Mesendoderm (in vitro differentiated cells): ENCODE data around the gene SAMD3.

Experiments used
- DNase-seq: peaks from one replicate; pipeline ENCODE4 v3.0.0; 2013
- H2AK5ac ChIP-seq: 2 replicates; pipeline ENCODE4 v1.6.1; 2013; ENCODE audit warnings: low read length, inconsistent platforms
- H2BK120ac ChIP-seq: 2 replicates; pipeline ENCODE4 v1.6.1; 2013; ENCODE audit warnings: low read depth, mild to moderate bottlenecking, low read length, moderate library complexity, mixed read lengths
- H2BK15ac ChIP-seq: replicated peaks from 2 replicates; pipeline ENCODE4 v1.6.1; 2013; ENCODE audit warnings: low read depth, mild to moderate bottlenecking, moderate library complexity
- H2BK5ac ChIP-seq: 2 replicates; pipeline ENCODE4 v1.6.1; 2013; ENCODE audit warnings: low read length, inconsistent platforms
- H3K18ac ChIP-seq: 2 replicates; pipeline ENCODE4 v1.6.1; 2013; ENCODE audit warnings: mild to moderate bottlenecking, low read length, mixed read lengths
- H3K23ac ChIP-seq: one replicate; pipeline ENCODE4 v1.6.1; 2013; ENCODE audit warnings: low read length
- H3K27ac ChIP-seq: 2 replicates; pipeline ENCODE4 v1.5.1; 2013; ENCODE audit warnings: low read depth, mild to moderate bottlenecking, inconsistent platforms, low read length, moderate library complexity
- H3K27me3 ChIP-seq: 2 replicates; pipeline ENCODE4 v1.6.1; 2013; ENCODE audit warnings: low read length, control low read depth, mild to moderate bottlenecking, inconsistent platforms; ENCODE audit not compliant: insufficient read depth, poor library complexity
- H3K36me3 ChIP-seq: 2 replicates; pipeline ENCODE4 v1.6.1; 2013; ENCODE audit warnings: low read length, inconsistent platforms; ENCODE audit not compliant: control insufficient read depth, insufficient read depth
- H3K4ac ChIP-seq: one replicate; pipeline ENCODE4 v1.6.1; 2013; ENCODE audit warnings: low read depth, mild to moderate bottlenecking, low read length, moderate library complexity
- H3K4me1 ChIP-seq: 2 replicates; pipeline ENCODE4 v1.6.1; 2013; ENCODE audit warnings: low read depth, low read length, inconsistent platforms; ENCODE audit not compliant: control insufficient read depth
- H3K4me2 ChIP-seq: 2 replicates; pipeline ENCODE4 v1.6.1; 2013; ENCODE audit warnings: low read length
- H3K4me3 ChIP-seq: 2 replicates; pipeline ENCODE4 v1.5.1; 2013; ENCODE audit warnings: mild to moderate bottlenecking, low read length
- H3K56ac ChIP-seq: one replicate; pipeline ENCODE4 v1.6.1; 2013; ENCODE audit warnings: low read length
- H3K79me1 ChIP-seq: 2 replicates; pipeline ENCODE4 v1.6.1; 2013; ENCODE audit warnings: low read length, inconsistent platforms
- H3K79me2 ChIP-seq: 2 replicates; pipeline ENCODE4 v1.6.1; 2013; ENCODE audit warnings: mild to moderate bottlenecking, low read length; ENCODE audit not compliant: control insufficient read depth, insufficient read depth
- H3K9ac ChIP-seq: 2 replicates; pipeline ENCODE4 v1.6.1; 2013; ENCODE audit warnings: low read length, inconsistent platforms
- H4K5ac ChIP-seq: one replicate; pipeline ENCODE4 v1.6.1; 2013; ENCODE audit warnings: low read length
- H4K8ac ChIP-seq: one replicate; pipeline ENCODE4 v1.6.1; 2013; ENCODE audit warnings: low read depth, mild to moderate bottlenecking, control low read depth, low read length, moderate library complexity
- WGBS: extraction: QIAGEN DNeasy Blood & Tissue Kit; methylation state at CpG from one replicate; pipeline ENCODE4 v1.1.7; 2013; ENCODE audit warnings: low lambda C conversion rate, missing lambda C conversion rate; ENCODE audit not compliant: insufficient coverage; ENCODE audit errors: extremely low coverage; 5-methylcytosine and 5-hydroxymethylcytosine counted together

Gene SAMD3

DNA sequence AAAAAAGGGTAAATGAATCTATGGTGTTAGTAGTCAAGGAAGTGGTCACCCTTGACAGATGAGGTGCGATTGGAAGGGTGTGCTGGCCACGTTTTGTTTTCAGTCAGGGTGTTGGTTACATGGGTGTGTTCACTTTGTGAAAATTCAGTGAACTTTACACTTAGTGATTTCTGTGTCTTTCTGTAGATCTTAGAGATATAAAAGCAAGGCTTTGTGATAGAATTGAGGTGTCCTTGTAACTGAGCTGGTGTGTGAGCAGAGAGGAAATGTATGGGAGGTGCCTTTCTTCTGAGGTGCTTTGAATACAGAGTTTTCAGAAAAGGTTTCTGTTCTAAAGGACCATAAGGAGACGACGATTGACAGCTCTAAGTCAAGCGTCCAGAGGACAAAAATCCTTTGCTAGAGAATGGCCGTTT lies 90.5 kb downstream of the SAMD3 start:
- Histone ChIP-seq H3K27ac (no peak overlapping the region), H3K4me1 (no peaks in the 10 kb centered on the region), H4K8ac (no peak overlapping the region), H3K56ac (no peak overlapping the region), H4K5ac (no peak overlapping the region), H3K79me1 (no peaks in the 10 kb centered on the region), H3K9ac (no peak overlapping the region), H2BK5ac (no peak overlapping the region), H3K36me3 (no peaks in the 10 kb centered on the region), H3K79me2 (no peaks in the 10 kb centered on the region), H3K4ac (no peak overlapping the region), H3K4me3 (no peak overlapping the region), H3K27me3 (no peaks in the 10 kb centered on the region), H2BK120ac (no peak overlapping the region), H3K4me2 (no peak overlapping the region), H2BK15ac (peak overlapping the region; percentile 36), H3K23ac (no peak overlapping the region), H2AK5ac (no peak overlapping the region), H3K18ac (no peak overlapping the region)
- no CpG with 5 or more reads among the region's 6 CpGs for WGBS
- no peak for DNase-seq

DNA sequence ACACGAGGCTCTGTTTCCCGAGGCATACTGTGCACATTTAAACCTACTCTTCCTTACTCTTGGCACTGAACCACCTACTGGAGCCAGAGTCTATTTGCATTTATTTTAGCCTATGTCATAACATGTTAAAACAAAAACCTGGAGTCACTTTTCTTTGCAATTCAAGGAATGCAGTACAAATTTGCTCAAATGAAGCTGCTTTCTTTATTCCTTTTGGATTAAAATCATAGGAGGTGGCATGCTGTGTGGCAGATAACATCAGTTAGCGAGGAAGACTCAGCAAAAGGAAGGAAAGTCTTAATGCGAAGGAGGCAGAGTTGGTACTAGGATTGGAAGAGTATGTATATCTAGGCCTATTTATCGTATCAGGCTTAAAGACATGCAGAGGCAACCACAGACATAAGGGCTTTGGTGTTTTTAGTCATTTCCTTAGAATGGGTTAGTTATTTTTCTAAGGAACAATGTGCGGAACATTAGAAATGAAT lies 92.9 kb downstream of the SAMD3 start:
- Histone ChIP-seq H3K79me1 (no peaks in the 10 kb centered on the region), H3K18ac (no peak overlapping the region), H2BK5ac (no peak overlapping the region), H3K4ac (no peak overlapping the region), H3K27me3 (no peaks in the 10 kb centered on the region), H2AK5ac (no peak overlapping the region), H4K5ac (no peak overlapping the region), H3K4me3 (no peak overlapping the region), H3K27ac (no peak overlapping the region), H3K4me2 (no peak overlapping the region), H2BK15ac (no peak overlapping the region), H3K9ac (no peak overlapping the region), H2BK120ac (no peak overlapping the region), H3K36me3 (no peaks in the 10 kb centered on the region), H4K8ac (no peak overlapping the region), H3K79me2 (no peaks in the 10 kb centered on the region), H3K23ac (no peak overlapping the region), H3K4me1 (no peaks in the 10 kb centered on the region), H3K56ac (no peak overlapping the region)
- no CpG with 5 or more reads among the region's 6 CpGs for WGBS
- DNase-seq, result no peak

DNA sequence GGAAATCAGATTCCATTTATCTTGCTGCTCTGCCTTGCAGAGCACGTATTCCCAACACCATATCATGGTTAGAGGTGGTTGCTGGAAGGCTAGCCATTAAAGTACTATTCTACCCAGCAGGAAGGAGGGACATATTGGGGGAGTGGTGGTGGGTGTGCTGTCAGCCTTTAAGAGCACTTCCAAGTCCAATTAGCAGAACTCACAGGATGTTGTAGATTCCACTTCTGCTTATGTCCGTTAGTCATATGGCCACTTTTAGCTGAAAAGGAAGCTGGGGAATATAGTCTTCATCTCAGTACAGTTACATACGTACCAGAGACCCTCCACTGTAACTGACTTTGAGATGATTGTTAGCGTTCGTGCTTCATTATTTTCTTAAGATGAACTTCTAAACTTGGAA lies 94.4 kb downstream of the SAMD3 start:
- no peak overlapping the region for H3K23ac ChIP-seq
- no peaks in the 10 kb centered on the region for H3K79me2 ChIP-seq
- no peak overlapping the region for H2BK5ac ChIP-seq
- WGBS, result no CpG with 5 or more reads among the region's 5 CpGs
- no peak overlapping the region for H3K4me3 ChIP-seq
- no peak overlapping the region for H2BK15ac ChIP-seq
- no peak overlapping the region for H3K56ac ChIP-seq
- H3K4ac ChIP-seq, result no peak overlapping the region
- no peak overlapping the region for H3K4me2 ChIP-seq
- no peaks in the 10 kb centered on the region for H3K27me3 ChIP-seq
- H3K36me3 ChIP-seq, result no peaks in the 10 kb centered on the region
- H3K27ac ChIP-seq, result no peak overlapping the region
- H2BK120ac ChIP-seq, result no peak overlapping the region
- H3K9ac ChIP-seq, result no peak overlapping the region
- H4K5ac ChIP-seq, result no peak overlapping the region
- no peak overlapping the region for H4K8ac ChIP-seq
- no peak overlapping the region for H2AK5ac ChIP-seq
- no peak overlapping the region for H3K18ac ChIP-seq
- DNase-seq, result no peak
- H3K79me1 ChIP-seq, result no peaks in the 10 kb centered on the region
- H3K4me1 ChIP-seq, result no peaks in the 10 kb centered on the region

DNA sequence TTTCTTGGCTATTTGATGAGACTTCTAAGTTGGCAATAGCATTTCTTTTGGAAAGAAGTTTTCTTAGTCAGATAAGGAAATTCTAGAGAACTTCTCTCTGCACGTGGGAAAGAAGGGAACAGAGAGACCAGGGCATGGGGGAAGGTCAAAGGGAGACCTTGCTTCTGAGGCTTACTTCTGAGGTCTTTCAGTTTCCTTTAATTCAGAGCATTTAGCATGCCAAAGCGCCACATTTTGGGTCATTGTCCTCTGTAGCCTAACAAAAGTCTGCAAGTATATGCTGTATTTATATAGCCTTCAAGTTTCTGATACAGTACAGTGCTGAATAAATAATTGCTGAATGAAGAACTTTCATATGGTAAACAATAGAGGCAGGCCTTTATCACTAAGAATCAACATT lies 95.6 kb downstream of the SAMD3 start:
- no peak overlapping the region for H3K4ac ChIP-seq
- H2AK5ac ChIP-seq, result no peak overlapping the region
- WGBS, result no CpG with 5 or more reads among the region's 2 CpGs
- H3K4me2 ChIP-seq, result no peak overlapping the region
- no peak overlapping the region for H2BK15ac ChIP-seq
- no peak overlapping the region for H2BK120ac ChIP-seq
- no peak overlapping the region for H2BK5ac ChIP-seq
- H3K27ac ChIP-seq, result no peak overlapping the region
- H3K4me1 ChIP-seq, result no peaks in the 10 kb centered on the region
- no peaks in the 10 kb centered on the region for H3K79me1 ChIP-seq
- no peak overlapping the region for H4K5ac ChIP-seq
- no peak overlapping the region for H3K9ac ChIP-seq
- no peak overlapping the region for H3K4me3 ChIP-seq
- no peak overlapping the region for H3K56ac ChIP-seq
- no peak overlapping the region for H3K23ac ChIP-seq
- no peaks in the 10 kb centered on the region for H3K27me3 ChIP-seq
- no peak overlapping the region for H3K18ac ChIP-seq
- DNase-seq, result no peak
- H3K36me3 ChIP-seq, result no peaks in the 10 kb centered on the region
- H3K79me2 ChIP-seq, result no peaks in the 10 kb centered on the region
- no peak overlapping the region for H4K8ac ChIP-seq

DNA sequence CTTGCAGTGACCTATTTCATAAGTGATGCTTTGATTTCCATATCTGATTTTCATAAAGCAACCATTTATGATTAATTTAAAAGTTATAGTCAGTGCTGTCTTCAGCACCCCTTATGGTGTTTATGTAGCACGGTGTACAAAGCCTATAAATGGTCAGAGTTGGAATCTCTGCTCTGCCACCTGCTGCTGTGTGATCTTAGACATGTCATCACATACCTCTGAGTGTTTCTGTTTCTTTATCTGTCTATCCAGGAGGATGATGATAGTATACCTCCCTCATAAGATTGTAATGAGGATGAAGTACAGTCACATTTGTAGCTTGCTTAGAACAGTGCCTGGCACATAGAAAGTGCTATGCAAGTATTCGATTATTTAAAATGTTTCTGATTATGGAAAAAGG lies 100.5 kb downstream of the SAMD3 start:
- Histone ChIP-seq H3K79me2 (no peaks in the 10 kb centered on the region), H3K27ac (no peak overlapping the region), H3K23ac (no peak overlapping the region), H3K4me3 (no peak overlapping the region), H2BK15ac (no peak overlapping the region), H2AK5ac (no peak overlapping the region), H4K5ac (no peak overlapping the region), H2BK5ac (no peak overlapping the region), H3K18ac (no peak overlapping the region), H3K36me3 (no peaks in the 10 kb centered on the region), H3K27me3 (no peaks in the 10 kb centered on the region), H3K56ac (no peak overlapping the region), H3K4me1 (no peaks in the 10 kb centered on the region), H4K8ac (no peak overlapping the region), H3K9ac (no peak overlapping the region), H3K79me1 (no peaks in the 10 kb centered on the region), H3K4me2 (no peak overlapping the region), H3K4ac (no peak overlapping the region), H2BK120ac (no peak overlapping the region)
- DNase-seq, result no peak
- WGBS, result no CpG with 5 or more reads among the region's 2 CpGs

DNA sequence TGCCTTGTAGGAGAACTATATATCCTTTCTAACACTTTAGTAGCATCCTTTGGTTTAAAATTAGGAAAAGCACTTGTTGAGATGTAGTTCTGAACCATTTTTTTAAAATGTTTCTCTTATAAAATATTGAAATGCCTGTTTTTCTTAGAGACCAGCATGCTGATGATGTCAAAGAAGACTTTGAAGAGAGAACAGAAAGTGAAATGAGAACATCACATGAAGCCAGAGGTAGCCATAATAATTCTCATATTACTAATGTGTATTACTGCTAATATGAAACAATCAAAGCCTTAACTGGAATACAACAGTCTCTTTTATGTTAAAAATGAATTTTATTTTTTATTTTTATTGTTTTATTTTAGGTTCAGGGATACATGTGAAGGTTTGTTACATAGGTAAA lies 102.0 kb downstream of the SAMD3 start:
- Histone ChIP-seq H3K23ac (no peak overlapping the region), H4K5ac (no peak overlapping the region), H3K4me3 (no peak overlapping the region), H2BK120ac (no peak overlapping the region), H4K8ac (no peak overlapping the region), H3K9ac (no peak overlapping the region), H3K79me1 (no peaks in the 10 kb centered on the region), H3K4ac (no peak overlapping the region), H3K18ac (no peak overlapping the region), H3K4me2 (no peak overlapping the region), H3K36me3 (no peaks in the 10 kb centered on the region), H3K4me1 (no peaks in the 10 kb centered on the region), H2AK5ac (no peak overlapping the region), H2BK15ac (no peak overlapping the region), H3K27ac (no peak overlapping the region), H3K56ac (no peak overlapping the region), H3K27me3 (no peaks in the 10 kb centered on the region), H3K79me2 (no peaks in the 10 kb centered on the region), H2BK5ac (no peak overlapping the region)
- DNase-seq, result no peak
